Neural cell (in vitro differentiated cells): ENCODE results near the gene KREMEN1.

Source experiments
- CTCF ChIP-seq: fragments of 450-650 bp; IDR thresholded peaks from 2 replicates; pipeline ENCODE4 v1.5.1; 2014; ENCODE audit warnings: antibody characterized with exemption, mild to moderate bottlenecking, moderate library complexity; ENCODE audit not compliant: poor library complexity, severe bottlenecking
- EZH2 ChIP-seq: fragments of 200-600, 300-800 bp; shearing (Covaris generic), sonication (generic); IDR thresholded peaks from 2 replicates; pipeline ENCODE4 v1.6.1; 2014; ENCODE audit warnings: antibody characterized with exemption, low read length, borderline replicate concordance, mild to moderate bottlenecking; ENCODE audit not compliant: insufficient read depth, poor library complexity, severe bottlenecking
- RAD21 ChIP-seq: fragments of 450-650 bp; conservative IDR thresholded peaks from 2 replicates; pipeline ENCODE4 v1.6.1; 2014; ENCODE audit warnings: antibody characterized with exemption, mild to moderate bottlenecking, moderate library complexity
- REST ChIP-seq: IDR thresholded peaks from 2 replicates; pipeline ENCODE4 v1.6.1; 2012; ENCODE audit warnings: borderline replicate concordance

- TF ChIP-seq CTCF (no peak), REST (no peak), EZH2 (no peak), RAD21 (no peak)
These were observed 30.3 kb downstream of the KREMEN1 start for GRCh38 chr22:29103121-29103520.
